SHP77 treated with DMSO at 0.1 percent for 48 hours (cell line): ENCODE measurements around the gene ZDHHC14.

Source experiments
- DNase-seq: peaks from one replicate; lab custom pipeline; 2025; lab: John Stamatoyannopoulos, UW

The ZDHHC14 gene

DNA sequence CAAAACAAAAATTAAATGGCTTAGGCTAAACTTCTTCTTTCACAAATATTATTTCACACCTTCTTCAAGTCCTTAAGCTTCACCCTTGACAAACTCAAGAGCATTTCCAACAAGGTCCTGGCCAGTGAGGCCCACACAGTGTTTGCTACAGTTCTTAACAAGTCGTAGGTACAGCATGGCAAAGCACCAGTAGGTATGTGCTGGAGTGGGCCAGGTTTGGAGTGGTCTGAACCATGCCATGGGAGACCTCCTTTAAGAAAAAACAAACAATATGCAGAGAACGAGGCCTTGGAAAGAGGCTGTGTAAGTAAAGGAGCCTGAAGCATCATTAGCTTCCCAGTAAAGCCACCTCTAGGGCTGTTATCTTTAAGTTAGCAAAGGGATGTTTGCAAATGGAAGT lies 287.7 kb downstream of the ZDHHC14 start:
- DNase-seq: no peak

GRCh38 chr6:157669323-157669722 lies 288.3 kb downstream of the ZDHHC14 start:
- DNase-seq: no peak

DNA sequence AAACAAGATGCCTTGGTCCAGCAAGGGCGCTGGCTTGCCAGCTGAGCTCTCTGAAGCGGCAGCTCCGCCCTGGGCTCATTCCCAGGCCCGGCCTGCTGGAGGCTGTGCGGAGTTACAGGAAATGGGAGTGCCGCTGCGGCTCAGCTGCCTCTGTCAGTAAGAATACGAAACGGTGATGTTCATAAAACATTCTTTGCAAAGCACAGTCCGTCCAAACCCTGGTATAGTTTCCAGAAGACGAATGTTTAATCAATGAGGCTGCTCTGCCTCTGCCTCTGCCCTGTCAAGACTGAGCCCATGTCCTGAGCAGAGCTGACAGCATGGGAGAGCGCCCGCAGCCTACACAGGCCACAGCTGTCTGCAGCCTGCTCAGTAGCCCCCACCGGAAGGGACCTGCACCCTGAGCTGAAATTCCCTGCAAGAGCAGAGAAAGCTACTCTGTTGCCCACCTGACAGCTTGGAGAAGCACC lies 288.8 kb downstream of the ZDHHC14 start:
- no peak for DNase-seq

DNA sequence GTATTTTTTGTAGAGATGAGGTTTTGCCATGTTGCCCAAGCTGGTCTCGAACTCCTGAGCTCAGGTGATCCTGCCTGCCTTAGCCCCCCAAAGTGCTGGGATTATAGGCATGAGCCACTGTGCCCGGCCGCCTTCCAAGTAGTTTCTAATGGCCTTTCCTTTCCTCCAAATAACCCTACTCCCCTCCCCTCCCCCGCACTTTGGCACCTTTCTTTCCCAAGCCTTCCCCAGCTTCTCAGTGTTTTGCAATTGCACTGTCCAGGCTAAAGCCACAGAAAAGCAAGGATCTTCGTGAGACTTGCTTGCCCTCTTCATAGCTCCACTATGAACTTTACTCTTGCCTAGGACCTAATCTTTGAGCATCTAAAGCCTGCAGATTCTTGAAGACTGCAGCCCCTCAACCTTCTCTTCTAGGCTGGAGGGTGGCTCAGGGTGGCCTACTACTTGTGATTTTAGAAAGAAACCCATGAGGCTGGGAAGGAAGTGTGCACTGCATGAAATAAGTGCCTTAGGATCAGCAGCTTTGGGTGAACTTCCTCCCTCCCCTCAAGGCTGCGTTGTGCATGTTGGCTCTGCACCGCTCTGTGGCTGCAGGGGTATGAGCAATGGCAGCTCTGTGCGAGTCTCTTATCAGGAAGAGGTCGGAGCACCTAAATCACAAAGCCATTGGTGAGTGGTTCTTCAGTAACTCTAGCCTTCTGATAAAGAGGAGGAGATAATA lies 289.6 kb downstream of the ZDHHC14 start:
- DNase-seq: no peak

DNA sequence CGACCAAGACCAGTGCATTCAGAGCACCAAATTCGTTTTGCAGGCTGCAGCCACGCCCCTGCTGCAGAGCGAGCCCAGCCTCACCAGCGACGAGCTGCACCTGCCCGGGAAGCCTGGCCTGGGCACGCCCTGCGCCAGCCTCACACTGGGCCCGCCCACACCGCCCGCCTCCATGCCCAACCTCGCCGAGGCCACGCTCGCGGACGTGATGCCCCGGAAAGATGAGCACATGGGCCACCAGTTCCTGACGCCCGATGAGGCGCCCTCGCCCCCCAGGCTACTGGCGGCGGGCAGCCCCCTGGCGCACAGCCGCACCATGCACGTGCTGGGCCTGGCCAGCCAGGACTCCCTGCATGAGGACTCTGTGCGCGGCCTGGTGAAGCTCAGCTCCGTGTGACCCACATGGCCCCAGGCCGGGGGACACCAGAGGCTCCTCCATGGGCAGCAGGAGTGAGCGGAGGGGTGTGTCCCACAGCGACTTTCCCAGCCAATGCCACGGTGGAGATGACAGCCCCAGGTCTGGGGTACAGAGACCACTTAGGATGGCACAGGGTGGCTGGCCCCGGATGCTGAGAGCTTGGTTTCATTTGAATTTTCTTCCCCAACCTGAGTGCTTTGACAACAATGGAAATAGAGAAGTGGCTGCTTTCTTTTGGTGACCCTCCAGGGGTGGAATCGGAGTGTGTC lies 291.9 kb downstream of the ZDHHC14 start:
- DNase-seq: no peak

DNA sequence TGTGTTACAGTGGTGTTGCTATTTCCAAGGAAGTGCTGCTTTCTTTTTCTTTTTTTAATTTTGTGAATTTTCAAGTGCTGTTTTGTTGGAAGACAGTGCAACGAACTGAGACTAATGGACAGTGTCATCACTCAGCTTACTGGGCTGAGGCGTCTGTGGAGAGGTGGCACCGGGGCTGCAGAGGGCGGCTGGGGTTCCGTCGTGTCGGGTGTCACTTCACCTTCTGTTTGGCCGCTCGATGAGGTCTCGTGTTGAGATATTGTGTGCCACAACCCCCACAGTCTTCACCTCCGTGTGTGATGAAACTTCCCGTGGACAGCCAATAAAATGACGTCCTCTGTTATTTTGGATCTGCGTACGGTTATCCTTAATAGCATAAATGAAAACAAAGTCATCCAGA lies 292.6 kb downstream of the ZDHHC14 start:
- no peak for DNase-seq

GRCh38 chr6:157674061-157674460 lies 293.1 kb downstream of the ZDHHC14 start:
- no peak for DNase-seq

- DNase-seq: no peak
These were observed 294.8 kb downstream of the ZDHHC14 start for GRCh38 chr6:157675831-157676230.

- DNase-seq: no peak
These were observed 295.3 kb downstream of the ZDHHC14 start for GRCh38 chr6:157676241-157676640.

- no peak for DNase-seq
These were observed 296.2 kb downstream of the ZDHHC14 start for GRCh38 chr6:157677235-157677634.

GRCh38 chr6:157679605-157680580 lies 298.9 kb downstream of the ZDHHC14 start:
- DNase-seq: no peak

DNA sequence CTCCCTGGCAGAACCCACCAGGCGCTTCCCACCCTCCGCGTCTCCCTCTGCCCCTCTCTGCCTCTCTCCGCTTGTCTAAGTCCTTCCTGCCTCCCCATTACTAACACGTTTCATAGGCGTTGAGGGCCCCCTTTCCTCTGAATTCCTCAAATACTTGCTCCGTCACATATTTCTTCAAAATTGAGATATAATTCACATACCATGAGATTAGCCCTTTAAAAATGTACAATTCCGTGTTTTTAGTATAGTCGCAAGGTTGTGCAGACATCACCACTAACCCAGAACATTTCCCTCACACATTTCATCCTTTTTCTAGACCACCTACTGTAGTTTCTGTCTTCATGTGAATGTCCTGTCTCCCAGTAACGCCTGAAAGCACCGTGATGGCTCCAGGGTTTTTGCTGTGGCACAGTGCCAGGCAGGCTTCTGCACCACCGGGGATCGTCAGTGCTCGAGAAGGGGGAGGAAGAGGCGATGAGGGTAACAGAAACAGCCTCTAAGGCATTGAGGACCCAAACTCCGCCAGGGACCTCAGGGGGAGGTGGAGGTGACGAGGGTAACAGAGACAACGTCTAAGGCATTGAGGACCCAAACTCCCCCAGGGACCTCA lies 300.2 kb downstream of the ZDHHC14 start:
- DNase-seq: no peak

DNA sequence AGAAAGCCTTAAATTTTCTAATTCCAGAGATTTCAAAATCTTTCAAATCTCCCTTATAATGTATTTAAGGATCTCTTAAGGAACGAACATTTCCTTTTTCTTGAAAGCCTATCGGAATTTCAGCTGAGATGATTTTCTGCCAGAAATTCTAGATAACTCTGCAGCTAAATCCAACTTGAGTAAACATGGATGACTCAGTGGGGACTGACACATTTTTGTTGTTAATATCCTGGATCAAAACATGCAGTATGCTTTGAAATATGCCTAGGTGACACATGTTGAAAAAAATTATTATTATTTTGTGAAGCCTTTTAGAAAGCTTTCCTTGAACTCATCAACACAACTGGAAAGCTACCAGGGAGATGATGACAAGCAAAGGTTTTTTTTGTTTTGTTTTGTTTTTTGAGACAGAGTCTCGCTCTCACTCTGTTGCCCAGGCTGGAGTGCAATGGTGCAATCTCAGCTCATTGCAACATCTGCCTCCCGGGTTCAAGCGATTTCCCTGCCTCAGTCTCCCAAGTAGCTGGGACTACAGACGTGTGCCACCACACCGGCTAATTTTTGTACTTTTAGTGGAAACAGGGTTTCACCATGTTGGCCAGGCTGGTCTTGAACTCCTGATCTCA lies 302.0 kb downstream of the ZDHHC14 start:
- DNase-seq: no peak

DNA sequence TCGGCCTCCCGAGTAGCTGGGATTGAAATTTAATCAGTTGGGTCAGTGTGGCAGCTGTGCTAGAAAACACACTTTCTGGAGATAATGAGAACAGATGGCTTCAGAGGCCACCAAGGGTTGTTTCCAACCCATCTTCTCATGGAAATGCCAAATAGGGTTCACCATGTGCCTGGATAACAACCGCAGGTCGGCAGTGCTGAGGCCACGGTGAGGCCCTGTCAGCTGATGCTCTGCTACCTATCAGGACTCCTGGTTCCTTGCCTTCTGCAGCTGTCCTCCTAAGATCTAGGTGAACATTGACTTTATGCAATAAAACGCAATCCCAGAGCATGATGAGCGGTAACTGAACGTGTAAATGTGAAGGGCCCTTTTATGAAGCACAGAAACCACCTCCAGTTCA lies 302.7 kb downstream of the ZDHHC14 start:
- no peak for DNase-seq

GRCh38 chr6:157684620-157685299 lies 303.8 kb downstream of the ZDHHC14 start:
- DNase-seq: no peak

- DNase-seq: no peak
These were observed 304.7 kb downstream of the ZDHHC14 start for GRCh38 chr6:157685596-157686280.

- no peak for DNase-seq
These were observed 307.4 kb downstream of the ZDHHC14 start for GRCh38 chr6:157688275-157688959.

GRCh38 chr6:157688960-157689599 lies 308.1 kb downstream of the ZDHHC14 start:
- DNase-seq: no peak

- DNase-seq: no peak
These were observed 308.9 kb downstream of the ZDHHC14 start for GRCh38 chr6:157689875-157690274.
